Prostate gland (tissue), 2 donors: Measurements from ENCODE around the gene CUL2.
"Not testable (repeated sequence)": the region's sequence is repeated elsewhere in the genome, so short reads cannot be mapped to it uniquely, and the experiment has no call there.

Source experiments
- CTCF ChIP-seq, 4 experiments: fragments of 200-600 bp in 2 of 4; fragments of 450-650 bp in 2 of 4; sonication (generic) in 2 of 4; IDR thresholded peaks; 1 replicate in 3 of 4; 2 replicates in 1 of 4; pipeline ENCODE4 v1.5.1; 2016 to 2019; ENCODE audit warnings: antibody characterized with exemption in 4 of 4, mild to moderate bottlenecking in 2 of 4, moderate library complexity in 2 of 4
- POLR2A ChIP-seq: fragments of 450-650 bp; IDR thresholded peaks from one replicate; pipeline ENCODE4 v1.6.1; 2016; ENCODE audit warnings: antibody characterized with exemption, mild to moderate bottlenecking
- POLR2AphosphoS5 ChIP-seq: sonication (generic); formaldehyde crosslinking; IDR thresholded peaks from one replicate; pipeline ENCODE4 v1.6.1; 2017; ENCODE audit warnings: antibody characterized with exemption

GRCh38 chr10:35045275-35045674 is 44.9 kb downstream of the CUL2 start:
- not testable (repeated sequence) for TF ChIP-seq CTCF (IDR thresholded peaks at IDR 0.05); POLR2A; POLR2AphosphoS5
